ENCODE results near the gene COX4I2. TPM values are rescaled to one million over a fixed set of nuclear protein-coding genes. Genes with fewer than 3 reads are reported as not detected.
A peak's percentile ranks its signal among the peaks of the same experiment; 100 is the strongest.
"Not testable (repeated sequence)": the region's sequence is repeated elsewhere in the genome, so short reads cannot be mapped to it uniquely, and the experiment has no call there.

Gene COX4I2
- total RNA-seq, 1 donor from 2014 or later, result 61.4 TPM

DNA sequence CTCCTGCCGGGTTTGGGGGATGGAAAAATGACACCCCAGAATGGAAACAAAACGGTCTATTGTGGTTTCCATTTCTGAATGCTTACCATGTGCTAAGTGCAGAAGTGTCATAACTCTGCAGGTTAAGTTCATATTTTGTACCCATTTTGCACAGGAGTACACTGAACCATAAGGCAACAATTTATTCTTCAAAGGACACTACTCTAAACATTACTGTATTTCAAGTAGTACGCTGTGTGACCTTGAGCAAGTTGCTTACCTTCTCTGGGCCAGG lies 42.4 kb upstream of the COX4I2 start:
- no peak for DNase-seq (ENCODE audit: low spot score in 2 of 2)
- H3K4me1 ChIP-seq, result peaks cover 0 to 19% of the 10 kb centered on the region in 2 donors
- H3K27ac ChIP-seq, result peak overlapping the region; percentile 79 to 90
- TF ChIP-seq, protein P1, sequence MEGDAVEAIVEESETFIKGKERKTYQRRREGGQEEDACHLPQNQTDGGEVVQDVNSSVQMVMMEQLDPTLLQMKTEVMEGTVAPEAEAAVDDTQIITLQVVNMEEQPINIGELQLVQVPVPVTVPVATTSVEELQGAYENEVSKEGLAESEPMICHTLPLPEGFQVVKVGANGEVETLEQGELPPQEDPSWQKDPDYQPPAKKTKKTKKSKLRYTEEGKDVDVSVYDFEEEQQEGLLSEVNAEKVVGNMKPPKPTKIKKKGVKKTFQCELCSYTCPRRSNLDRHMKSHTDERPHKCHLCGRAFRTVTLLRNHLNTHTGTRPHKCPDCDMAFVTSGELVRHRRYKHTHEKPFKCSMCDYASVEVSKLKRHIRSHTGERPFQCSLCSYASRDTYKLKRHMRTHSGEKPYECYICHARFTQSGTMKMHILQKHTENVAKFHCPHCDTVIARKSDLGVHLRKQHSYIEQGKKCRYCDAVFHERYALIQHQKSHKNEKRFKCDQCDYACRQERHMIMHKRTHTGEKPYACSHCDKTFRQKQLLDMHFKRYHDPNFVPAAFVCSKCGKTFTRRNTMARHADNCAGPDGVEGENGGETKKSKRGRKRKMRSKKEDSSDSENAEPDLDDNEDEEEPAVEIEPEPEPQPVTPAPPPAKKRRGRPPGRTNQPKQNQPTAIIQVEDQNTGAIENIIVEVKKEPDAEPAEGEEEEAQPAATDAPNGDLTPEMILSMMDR (IDR thresholded peaks at IDR 0.05), result no peak
- no peaks in the 10 kb centered on the region for H3K27me3 ChIP-seq
- intact Hi-C loops (cut with DNase I), result no loop called here
- no peaks in the 10 kb centered on the region for H3K9me3 ChIP-seq
- no peaks in the 10 kb centered on the region for H3K36me3 ChIP-seq
- no peak overlapping the region for H3K4me3 ChIP-seq

GRCh38 chr20:31595654-31596411 lies 41.9 kb upstream of the COX4I2 start:
- TF ChIP-seq, protein P1 (IDR thresholded peaks at IDR 0.05), result no peak
- Histone ChIP-seq H3K27ac (peak overlapping the region; percentile 79 to 90), H3K27me3 (no peaks in the 10 kb centered on the region), H3K9me3 (no peaks in the 10 kb centered on the region), H3K4me3 (no peak overlapping the region), H3K4me1 (peaks cover 0 to 19% of the 10 kb centered on the region in 2 donors), H3K36me3 (no peaks in the 10 kb centered on the region)
- DNase-seq (ENCODE audit: low spot score in 2 of 2), result peak; percentile 60 to 94
- intact Hi-C loops (cut with DNase I), result no loop called here

DNA sequence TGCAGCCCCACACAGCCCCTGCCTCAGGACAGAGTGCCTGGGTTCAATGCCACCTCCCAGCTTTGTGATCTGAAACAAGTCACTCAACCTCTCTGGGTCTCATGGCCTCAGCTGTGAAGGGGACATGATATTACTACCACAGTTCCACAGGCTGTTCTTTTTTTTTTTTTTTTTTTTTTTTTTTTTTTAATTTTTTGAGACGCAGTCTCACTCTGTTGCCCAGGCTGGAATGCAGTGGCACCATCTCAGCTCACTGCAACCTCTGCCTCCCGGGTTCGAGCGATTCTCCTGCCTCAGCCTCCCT lies 41.3 kb upstream of the COX4I2 start:
- H3K27me3 ChIP-seq; DNase-seq (ENCODE audit: low spot score in 2 of 2); intact Hi-C loops (cut with DNase I); H3K36me3 ChIP-seq; H3K4me3 ChIP-seq; H3K9me3 ChIP-seq: not testable (repeated sequence)
- Histone ChIP-seq H3K4me1 (peaks cover 0 to 19% of the 10 kb centered on the region in 2 donors), H3K27ac (peak overlapping the region; percentile 79 to 90)

DNA sequence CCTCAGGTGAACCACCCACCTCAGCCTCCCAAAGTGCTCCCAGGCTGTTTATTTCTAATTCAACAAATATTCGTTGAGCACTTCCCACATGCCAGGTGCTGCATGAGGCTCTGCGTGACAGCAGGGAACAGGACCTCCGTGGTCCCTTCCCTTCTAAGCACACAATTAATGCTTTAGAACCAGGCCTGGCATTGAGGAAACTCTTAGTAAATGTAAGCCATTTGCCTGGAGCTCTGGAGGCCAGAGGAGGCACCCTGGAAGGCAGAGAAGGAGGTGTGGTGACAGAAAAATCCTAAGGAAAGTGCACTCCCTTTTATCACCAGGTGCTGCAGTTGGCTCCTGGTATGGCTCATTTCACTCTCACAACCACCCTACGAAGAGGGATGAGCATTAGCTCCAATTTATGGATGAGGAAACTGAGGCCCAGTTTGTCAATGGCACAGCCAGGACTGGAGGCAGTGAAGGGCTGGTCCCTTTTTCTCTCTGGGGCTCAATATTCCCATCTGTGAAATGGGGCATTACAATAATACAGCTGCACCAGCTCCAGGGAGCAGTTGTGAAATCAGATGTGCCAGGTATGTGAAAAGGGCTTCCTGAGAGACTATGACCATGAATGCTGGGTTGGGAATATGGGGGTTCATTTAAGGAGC lies 40.8 kb upstream of the COX4I2 start:
- Histone ChIP-seq H3K4me1 (peaks cover 0 to 19% of the 10 kb centered on the region in 2 donors), H3K9me3 (no peaks in the 10 kb centered on the region), H3K27me3 (no peaks in the 10 kb centered on the region), H3K4me3 (no peak overlapping the region), H3K36me3 (no peaks in the 10 kb centered on the region), H3K27ac (peak overlapping the region; percentile 79 to 90)
- DNase-seq (ENCODE audit: low spot score in 2 of 2), result no peak
- intact Hi-C loops (cut with DNase I), result no loop called here
- TF ChIP-seq, protein P1 (IDR thresholded peaks at IDR 0.05), result no peak

DNA sequence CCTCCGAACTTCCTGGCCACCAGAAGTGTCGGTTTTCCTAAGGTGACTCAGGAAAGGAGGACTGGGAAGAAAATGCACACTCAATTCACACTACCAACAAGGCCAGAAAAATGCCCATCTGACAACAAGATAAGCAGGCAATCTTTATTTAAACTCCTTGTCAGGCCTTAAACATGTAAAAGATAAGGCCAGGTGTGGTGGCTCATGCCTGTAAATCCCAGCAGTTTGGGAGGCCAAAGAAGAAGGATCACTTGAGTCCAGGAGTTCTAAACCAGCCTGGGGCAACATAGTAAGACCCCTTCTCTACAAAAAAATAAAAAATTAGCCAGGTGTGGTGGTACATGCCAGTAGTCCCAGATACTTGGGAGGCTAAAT lies 40.2 kb upstream of the COX4I2 start:
- TF ChIP-seq, protein P1 (IDR thresholded peaks at IDR 0.05), result no peak
- Histone ChIP-seq H3K4me3 (no peak overlapping the region), H3K4me1 (peaks cover 0 to 19% of the 10 kb centered on the region in 2 donors), H3K27me3 (no peaks in the 10 kb centered on the region), H3K9me3 (no peaks in the 10 kb centered on the region), H3K27ac (peak overlapping the region; percentile 79 to 90), H3K36me3 (no peaks in the 10 kb centered on the region)
- intact Hi-C loops (cut with DNase I), result no loop called here
- no peak for DNase-seq (ENCODE audit: low spot score in 2 of 2)

GRCh38 chr20:31602431-31602778 lies 35.3 kb upstream of the COX4I2 start:
- peak overlapping the region; percentile 19 to 98 for H3K27ac ChIP-seq
- TF ChIP-seq, protein P1 (IDR thresholded peaks at IDR 0.05), result no peak
- H3K36me3 ChIP-seq, result peaks cover 0 to 14% of the 10 kb centered on the region in 2 donors
- H3K27me3 ChIP-seq, result no peaks in the 10 kb centered on the region
- H3K9me3 ChIP-seq, result no peaks in the 10 kb centered on the region
- H3K4me3 ChIP-seq, result no peak overlapping the region
- DNase-seq (ENCODE audit: low spot score in 2 of 2), result no peak
- intact Hi-C loops (cut with DNase I), result no loop called here
- H3K4me1 ChIP-seq, result peaks cover 0 to 5% of the 10 kb centered on the region in 2 donors
